CD14-positive monocyte (primary cell): ENCODE measurements around the gene LIMK2. TPM values are rescaled to one million over a fixed set of nuclear protein-coding genes. Genes with fewer than 3 reads are reported as not detected.
"Not testable (repeated sequence)": the region's sequence is repeated elsewhere in the genome, so short reads cannot be mapped to it uniquely, and the experiment has no call there.

Source experiments
- DNase-seq, 3 donors: peaks; one replicate each; pipeline ENCODE4 v3.0.0-alpha.2; 2011 to 2022
- H2AFZ ChIP-seq: 2 replicates; pipeline ENCODE4 v1.6.0; 2012; ENCODE audit warnings: mild to moderate bottlenecking, low read depth, low read length, inconsistent platforms; ENCODE audit not compliant: insufficient read depth, poor library complexity, severe bottlenecking
- H3K27ac ChIP-seq, 2 donors: 1 replicate in 1 of 2; 2 replicates in 1 of 2; pipeline ENCODE4 v1.5.1; 2012 to 2013; ENCODE audit warnings: low read length in 2 of 2, control low read depth in 1 of 2, inconsistent platforms in 1 of 2, low read depth in 1 of 2, mild to moderate bottlenecking in 1 of 2
- H3K27me3 ChIP-seq, 2 donors: one replicate each; pipeline versions ENCODE4 v1.6.0 to v1.6.1; 2011 to 2013; ENCODE audit warnings: low read length in 2 of 2; ENCODE audit not compliant: control insufficient read depth in 2 of 2, insufficient read depth in 2 of 2
- H3K36me3 ChIP-seq, 2 donors: replicated peaks in 1 of 2; 1 replicate in 1 of 2; 2 replicates in 1 of 2; pipeline versions ENCODE4 v1.5.1 to v1.6.1; 2012 to 2013; ENCODE audit warnings: low read length in 2 of 2, control low read depth in 1 of 2, inconsistent platforms in 1 of 2, mild to moderate bottlenecking in 1 of 2; ENCODE audit not compliant: insufficient read depth in 2 of 2, control insufficient read depth in 1 of 2
- H3K4me1 ChIP-seq, 2 donors: 1 replicate in 1 of 2; 2 replicates in 1 of 2; pipeline versions ENCODE4 v1.5.1 to v1.6.1; 2012 to 2013; ENCODE audit warnings: low read length in 2 of 2, control low read depth in 1 of 2, inconsistent platforms in 1 of 2, mild to moderate bottlenecking in 1 of 2, moderate library complexity in 1 of 2; ENCODE audit not compliant: insufficient read depth in 2 of 2, control insufficient read depth in 1 of 2
- H3K4me2 ChIP-seq: replicated peaks from 2 replicates; pipeline ENCODE3; 2012; ENCODE audit warnings: low read length, moderate library complexity, mild to moderate bottlenecking; ENCODE audit not compliant: poor library complexity, severe bottlenecking; ENCODE audit errors: extremely low read depth
- H3K4me3 ChIP-seq, 3 experiments: fragments of 200-600 bp in 1 of 3; sonication (generic) in 1 of 3; replicated peaks in 1 of 3; 1 replicate in 2 of 3; 2 replicates in 1 of 3; pipeline ENCODE4 v1.5.1; 2011 to 2013; ENCODE audit warnings: low read length in 3 of 3, mild to moderate bottlenecking in 3 of 3, control low read depth in 2 of 3, low read depth in 2 of 3, inconsistent platforms in 1 of 3, moderate library complexity in 1 of 3
- H3K79me2 ChIP-seq: 2 replicates; pipeline ENCODE4 v1.6.0; 2012; ENCODE audit warnings: mild to moderate bottlenecking, control low read depth, inconsistent platforms, low read length, moderate library complexity; ENCODE audit not compliant: insufficient read depth
- H3K9ac ChIP-seq: 2 replicates; pipeline ENCODE4 v1.6.0; 2017; ENCODE audit warnings: low read length, mild to moderate bottlenecking; ENCODE audit not compliant: insufficient read depth, poor library complexity, severe bottlenecking
- H3K9me3 ChIP-seq, 2 donors: replicated peaks in 1 of 2; 1 replicate in 1 of 2; 2 replicates in 1 of 2; pipeline versions ENCODE4 v1.5.1 to v1.6.1; 2012 to 2013; ENCODE audit warnings: low read length in 2 of 2, control low read depth in 1 of 2; ENCODE audit not compliant: control insufficient read depth in 1 of 2, insufficient read depth in 1 of 2
- H4K20me1 ChIP-seq: 2 replicates; pipeline ENCODE4 v1.6.0; 2012; ENCODE audit warnings: mild to moderate bottlenecking, low read length, control low read depth, moderate library complexity; ENCODE audit not compliant: insufficient read depth
- H3K27ac Mint-ChIP-seq, 7 donors: one replicate each; pipeline ENCODE4 v1.8.0; 2020; ENCODE audit warnings: mild to moderate bottlenecking in 7 of 7, mixed read lengths in 7 of 7, moderate library complexity in 6 of 7, inconsistent platforms in 2 of 7
- H3K27me3 Mint-ChIP-seq, 3 donors: one replicate each; pipeline ENCODE4 v1.8.0; 2021 to 2022; ENCODE audit warnings: low read depth in 3 of 3, mild to moderate bottlenecking in 3 of 3, mixed read lengths in 3 of 3, moderate library complexity in 3 of 3, inconsistent platforms in 1 of 3
- H3K36me3 Mint-ChIP-seq, 2 donors: one replicate each; pipeline ENCODE4 v1.8.0; 2020; ENCODE audit warnings: mixed read lengths in 2 of 2, inconsistent platforms in 1 of 2, mild to moderate bottlenecking in 1 of 2
- H3K4me1 Mint-ChIP-seq: one replicate; pipeline ENCODE4 v1.8.0; 2020; ENCODE audit warnings: mild to moderate bottlenecking, mixed read lengths
- H3K4me3 Mint-ChIP-seq, 2 donors: one replicate each; pipeline ENCODE4 v1.8.0; 2020; ENCODE audit warnings: mild to moderate bottlenecking in 2 of 2, mixed read lengths in 2 of 2, moderate library complexity in 1 of 2
- H3K9me3 Mint-ChIP-seq, 7 donors: one replicate each; pipeline ENCODE4 v1.8.0; 2020 to 2022; ENCODE audit warnings: mixed read lengths in 7 of 7, mild to moderate bottlenecking in 6 of 7, moderate library complexity in 6 of 7, inconsistent platforms in 2 of 7
- WGBS: methylation state at CpG from one replicate; pipeline ENCODE4 v1.1.5; 2013; ENCODE audit warnings: missing lambda C conversion rate; ENCODE audit not compliant: insufficient coverage; 5-methylcytosine and 5-hydroxymethylcytosine counted together
- intact Hi-C, 2 donors: fragments of 100-400 bp; cut with micrococcal nuclease; formaldehyde crosslinking; loops; one replicate each; pipeline versions ENCODE4 v1.15.0 to v1.15.1; 2023
- polyA plus RNA-seq, 3 donors: library from polyadenylated mRNA; depleted of rRNA in 1 of 3; unstranded in 2 of 3; stranded (reverse) in 1 of 3; fragments of 300-500 nt in 2 of 3; fragments of >200 nt in 1 of 3; fragmentation: Illumina TruSeq in 2 of 3; gene quantifications; 1 replicate in 2 of 3; 2 replicates in 1 of 3; pipeline ENCODE4 v1.2.3, GENCODE V29; 2012 to 2021
- TF ChIP-seq, protein P1 (sequence below): fragments of 200-600 bp; IDR thresholded peaks from one replicate; pipeline ENCODE4 v1.8.0; 2022; ENCODE audit warnings: antibody characterized with exemption, mild to moderate bottlenecking

The LIMK2 gene
- polyA plus RNA-seq, 3 donors, result 5.5 to 14.2 (median 10.1) TPM

DNA sequence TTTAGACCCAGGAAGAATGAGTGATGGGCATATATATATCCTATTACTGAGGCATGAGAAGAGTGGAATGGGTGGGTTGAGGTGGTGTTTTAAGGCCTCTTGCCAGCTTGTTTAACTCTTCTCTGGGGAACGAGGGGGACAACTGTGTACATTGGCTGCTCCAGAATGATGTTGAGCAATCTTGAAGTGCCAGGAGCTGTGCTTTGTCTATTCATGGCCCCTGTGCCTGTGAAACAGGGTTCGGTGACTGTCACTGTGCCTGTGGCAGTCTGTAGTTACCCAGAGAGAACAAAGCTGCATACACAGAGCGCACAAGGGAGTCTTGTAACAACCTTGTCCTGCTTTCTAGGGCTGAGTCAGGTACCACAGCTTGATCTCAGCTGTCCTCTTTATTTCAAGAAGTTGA is 11.7 kb downstream of the LIMK2 start:
- Histone ChIP-seq H3K79me2 (peaks cover 62% of the 10 kb centered on the region), H3K36me3 (peaks cover 5 to 20% of the 10 kb centered on the region in 2 donors), H3K27me3 (no peaks in the 10 kb centered on the region), H3K9me3 (no peaks in the 10 kb centered on the region), H3K27ac (peak overlapping the region in 1 of 2 donors; percentile 70), H4K20me1 (no peaks in the 10 kb centered on the region), H3K4me3 (no peak overlapping the region), H3K9ac (no peak overlapping the region), H3K4me1 (peaks cover 51 to 65% of the 10 kb centered on the region in 2 donors), H2AFZ (no peak overlapping the region), H3K4me2 (no peak overlapping the region)
- Mint-ChIP-seq H3K27ac (peak overlapping the region; percentile 38 to 89 (median 84)), H3K4me1 (peaks cover 57% of the 10 kb centered on the region), H3K4me3 (no peak overlapping the region), H3K36me3 (peaks cover 29 to 38% of the 10 kb centered on the region in 2 donors), H3K9me3 (no peaks in the 10 kb centered on the region), H3K27me3 (no peaks in the 10 kb centered on the region)
- intact Hi-C loops, result loop anchor here in 1 of 2 donors (10.0 kb wide), 1 partner anchor 69 kb away; no protein-coding TSS in a partner anchor
- DNase-seq, result no peak
- 6% methylated on average over 2 of the region's 3 CpGs for WGBS
- TF ChIP-seq, protein P1, sequence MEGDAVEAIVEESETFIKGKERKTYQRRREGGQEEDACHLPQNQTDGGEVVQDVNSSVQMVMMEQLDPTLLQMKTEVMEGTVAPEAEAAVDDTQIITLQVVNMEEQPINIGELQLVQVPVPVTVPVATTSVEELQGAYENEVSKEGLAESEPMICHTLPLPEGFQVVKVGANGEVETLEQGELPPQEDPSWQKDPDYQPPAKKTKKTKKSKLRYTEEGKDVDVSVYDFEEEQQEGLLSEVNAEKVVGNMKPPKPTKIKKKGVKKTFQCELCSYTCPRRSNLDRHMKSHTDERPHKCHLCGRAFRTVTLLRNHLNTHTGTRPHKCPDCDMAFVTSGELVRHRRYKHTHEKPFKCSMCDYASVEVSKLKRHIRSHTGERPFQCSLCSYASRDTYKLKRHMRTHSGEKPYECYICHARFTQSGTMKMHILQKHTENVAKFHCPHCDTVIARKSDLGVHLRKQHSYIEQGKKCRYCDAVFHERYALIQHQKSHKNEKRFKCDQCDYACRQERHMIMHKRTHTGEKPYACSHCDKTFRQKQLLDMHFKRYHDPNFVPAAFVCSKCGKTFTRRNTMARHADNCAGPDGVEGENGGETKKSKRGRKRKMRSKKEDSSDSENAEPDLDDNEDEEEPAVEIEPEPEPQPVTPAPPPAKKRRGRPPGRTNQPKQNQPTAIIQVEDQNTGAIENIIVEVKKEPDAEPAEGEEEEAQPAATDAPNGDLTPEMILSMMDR, result no peak

DNA sequence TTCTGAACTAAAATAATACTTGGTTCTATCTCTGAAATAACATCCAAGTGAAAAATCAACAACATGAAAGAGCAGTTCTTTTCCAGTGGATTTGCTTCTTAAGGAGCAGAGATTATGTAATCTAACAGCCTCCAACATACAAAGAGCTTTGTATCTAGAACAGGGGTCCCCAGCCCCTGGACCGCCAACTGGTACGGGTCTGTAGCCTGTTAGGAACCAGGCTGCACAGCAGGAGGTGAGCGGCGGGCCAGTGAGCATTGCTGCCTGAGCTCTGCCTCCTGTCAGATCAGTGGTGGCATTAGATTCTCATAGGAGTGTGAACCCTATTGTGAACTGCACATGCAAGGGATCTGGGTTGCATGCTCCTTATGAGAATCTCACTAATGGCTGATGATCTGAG is 12.6 kb downstream of the LIMK2 start:
- Mint-ChIP-seq H3K27ac (peak overlapping the region in 1 of 7 donors; percentile 70), H3K36me3 (peaks cover 32 to 41% of the 10 kb centered on the region in 2 donors), H3K4me1 (peaks cover 64% of the 10 kb centered on the region)
- H3K27me3 ChIP-seq, H3K4me2 ChIP-seq, H3K4me3 ChIP-seq, H3K27ac ChIP-seq, H3K9ac ChIP-seq, H3K9me3 ChIP-seq, H4K20me1 ChIP-seq, H3K4me3 Mint-ChIP-seq, H3K27me3 Mint-ChIP-seq, DNase-seq, H2AFZ ChIP-seq, H3K9me3 Mint-ChIP-seq: not testable (repeated sequence)
- WGBS, result 96% methylated on average over 4 of the region's 4 CpGs
- Histone ChIP-seq H3K79me2 (peaks cover 60% of the 10 kb centered on the region), H3K4me1 (peaks cover 60 to 71% of the 10 kb centered on the region in 2 donors), H3K36me3 (peaks cover 5 to 20% of the 10 kb centered on the region in 2 donors)
- intact Hi-C loops, result loop anchor here in 1 of 2 donors (10.0 kb wide), 1 partner anchor 70 kb away; no protein-coding TSS in a partner anchor
